CD4-positive, alpha-beta T cell treated with Interleukin-21 for 1 hour (primary cell): ENCODE measurements around the gene PHAX.
"Not testable (repeated sequence)": the region's sequence is repeated elsewhere in the genome, so short reads cannot be mapped to it uniquely, and the experiment has no call there.

Experiments used
- DNase-seq: peaks from one replicate; pipeline ENCODE4 v3.0.0-alpha.2; 2020

The PHAX gene

DNA sequence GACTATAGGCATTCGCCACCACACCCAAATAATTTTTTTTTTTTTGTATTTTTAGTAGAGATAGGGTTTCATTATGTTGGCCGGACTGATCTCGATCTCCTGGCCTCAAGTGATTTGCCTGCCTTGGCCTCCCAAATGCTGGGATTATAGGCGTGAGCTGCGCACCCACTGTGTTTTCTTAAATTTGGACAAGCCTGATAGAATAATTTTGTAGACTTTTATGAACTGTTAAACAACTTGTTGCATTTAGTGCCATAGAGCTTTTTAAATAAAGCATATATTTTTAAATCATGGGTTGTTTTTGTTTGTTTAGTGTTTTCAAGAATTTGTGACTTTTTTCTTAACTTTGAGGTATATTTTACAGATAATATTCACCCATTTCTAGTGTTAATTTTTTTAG is 4.8 kb downstream of the PHAX start:
- no peak for DNase-seq

DNA sequence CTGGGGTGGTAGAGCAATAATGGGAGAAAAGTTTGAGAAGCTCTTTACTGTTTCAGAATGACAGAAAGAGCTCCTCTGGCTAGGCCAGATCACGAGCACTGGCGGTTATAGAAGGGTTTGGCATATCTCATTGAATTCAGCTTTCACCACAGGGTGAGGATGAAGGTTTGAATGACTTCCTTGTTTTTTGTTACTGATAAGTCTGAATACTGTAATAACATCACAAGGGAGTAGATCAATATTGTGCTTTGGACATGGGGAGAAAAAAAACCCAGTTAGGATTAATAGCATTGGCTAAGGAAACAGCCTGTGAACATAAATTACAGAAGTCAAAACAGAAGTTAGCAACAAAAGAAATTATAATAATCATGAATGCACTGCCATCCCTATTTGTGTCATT is 9.4 kb downstream of the PHAX start:
- no peak for DNase-seq

DNA sequence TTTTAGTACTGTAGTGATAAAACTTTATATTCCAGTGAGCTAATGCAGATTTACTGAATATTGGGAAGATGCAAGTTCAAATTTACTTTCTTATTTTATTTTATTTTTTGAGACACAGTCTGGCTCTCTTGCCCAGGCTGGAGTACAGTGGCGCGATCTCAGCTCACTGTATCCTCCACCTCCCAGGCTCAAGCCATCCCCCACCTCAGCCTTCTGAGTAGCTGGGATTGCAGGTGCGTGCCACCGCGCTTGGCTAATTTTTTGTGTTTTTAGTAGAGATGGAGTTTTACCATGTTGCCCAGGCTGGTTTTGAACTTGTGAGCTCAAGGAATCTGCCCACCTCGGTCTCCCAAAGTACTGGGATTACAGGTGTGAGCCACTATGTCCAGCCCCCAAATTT is 9.9 kb downstream of the PHAX start:
- no peak for DNase-seq

DNA sequence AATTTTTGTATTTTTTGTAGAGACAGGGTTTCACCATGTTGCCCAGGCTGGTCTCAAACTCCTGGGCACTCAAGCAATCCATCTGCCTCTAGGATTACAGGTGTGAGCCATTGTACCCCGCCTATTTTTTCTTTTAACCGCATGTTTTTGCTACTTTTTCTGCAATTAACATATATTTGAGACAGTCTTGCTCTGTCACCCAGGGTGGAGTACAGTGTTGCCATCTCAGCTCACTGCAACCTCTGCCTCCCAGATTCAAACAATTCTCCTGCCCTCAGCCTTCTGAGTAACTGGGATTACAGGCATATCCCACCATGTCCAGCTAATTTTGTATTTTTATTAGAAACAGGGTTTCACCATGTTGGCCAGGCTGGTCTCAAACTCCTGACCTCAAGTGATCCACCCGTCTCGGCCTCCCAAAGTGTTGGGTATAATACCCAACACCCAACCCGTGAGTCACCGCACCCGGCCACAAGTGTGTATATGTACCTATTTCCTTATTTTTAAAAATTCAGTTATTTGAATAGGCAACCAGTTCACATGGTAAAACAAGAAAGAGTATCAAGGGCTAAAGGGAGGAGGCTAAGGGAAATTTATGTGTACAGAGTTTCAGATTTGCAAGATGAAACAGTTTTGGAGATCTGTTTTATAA is 13.3 kb downstream of the PHAX start:
- DNase-seq, result no peak

DNA sequence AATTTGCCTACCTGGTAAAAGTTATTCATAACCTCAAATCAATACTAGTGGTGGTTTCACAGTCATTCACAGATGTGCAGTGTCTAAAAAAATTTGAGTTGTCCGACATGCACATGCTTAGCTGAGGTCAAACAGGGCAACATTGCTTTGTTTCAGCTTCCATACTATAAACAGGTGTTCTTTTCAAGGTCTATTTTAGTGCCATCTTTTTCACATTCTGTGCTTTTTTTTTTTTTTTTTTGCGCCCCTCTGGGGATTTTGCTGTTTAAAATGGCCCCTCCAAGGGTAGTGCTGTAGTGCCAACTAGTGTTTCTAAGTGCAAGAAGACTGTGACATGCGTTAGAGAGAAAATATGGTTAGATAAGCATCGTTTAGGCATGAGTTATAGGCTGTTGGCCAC is 14.5 kb downstream of the PHAX start:
- DNase-seq, result no peak

DNA sequence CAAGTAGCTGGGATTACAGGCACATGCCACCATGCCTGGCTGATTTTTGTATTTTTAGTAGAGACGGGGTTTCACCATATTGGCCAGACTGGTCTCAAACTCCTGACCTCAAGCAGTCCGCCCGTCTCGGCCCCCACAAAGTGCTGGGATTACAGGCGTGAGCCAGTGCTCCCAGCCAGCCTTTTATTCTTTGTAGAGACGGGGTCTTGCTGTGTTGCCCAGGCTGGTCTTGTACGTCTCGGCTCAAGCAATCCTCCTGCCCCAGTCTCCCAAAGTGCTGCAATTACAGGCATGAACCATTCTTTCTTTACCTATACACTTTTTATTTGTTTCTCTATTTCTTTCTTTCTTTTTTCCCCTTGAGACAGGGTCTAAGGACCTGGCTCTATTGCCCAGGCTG is 16.9 kb downstream of the PHAX start:
- DNase-seq, result not testable (repeated sequence)

DNA sequence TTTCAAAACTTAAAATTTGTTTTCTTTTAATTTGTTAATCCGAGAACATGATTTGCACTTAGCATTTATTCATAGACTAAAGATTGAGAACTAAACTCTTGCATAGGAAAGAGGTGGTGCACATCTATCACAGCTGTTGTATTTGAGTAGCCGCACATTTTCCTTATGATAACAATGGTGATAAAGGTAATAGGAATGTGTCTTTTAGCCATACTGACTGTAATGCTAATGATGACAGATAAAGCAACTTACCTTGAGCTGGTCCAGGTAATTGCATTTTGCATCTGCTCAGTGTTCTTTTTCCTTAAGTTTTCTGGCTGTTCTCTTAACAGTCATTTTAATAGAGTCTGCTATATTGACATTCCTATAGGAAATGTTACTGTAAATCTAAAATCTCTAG is 19.0 kb downstream of the PHAX start:
- no peak for DNase-seq

DNA sequence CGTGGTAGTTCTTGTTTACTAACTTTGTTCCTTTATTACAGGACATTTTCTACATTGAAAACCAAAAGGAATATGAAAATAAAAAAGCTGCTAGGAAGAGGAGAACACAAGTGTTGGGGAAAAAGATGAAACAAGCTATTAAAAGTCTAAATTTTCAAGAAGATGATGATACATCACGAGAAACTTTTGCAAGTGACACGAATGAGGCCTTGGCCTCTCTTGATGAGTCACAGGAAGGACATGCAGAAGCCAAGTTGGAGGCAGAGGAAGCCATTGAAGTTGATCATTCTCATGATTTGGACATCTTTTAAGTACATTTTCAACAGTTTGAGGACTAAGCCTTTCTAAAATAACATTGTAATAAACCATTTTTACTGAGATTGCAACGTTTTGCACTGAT is 23.8 kb downstream of the PHAX start:
- DNase-seq, result no peak

DNA sequence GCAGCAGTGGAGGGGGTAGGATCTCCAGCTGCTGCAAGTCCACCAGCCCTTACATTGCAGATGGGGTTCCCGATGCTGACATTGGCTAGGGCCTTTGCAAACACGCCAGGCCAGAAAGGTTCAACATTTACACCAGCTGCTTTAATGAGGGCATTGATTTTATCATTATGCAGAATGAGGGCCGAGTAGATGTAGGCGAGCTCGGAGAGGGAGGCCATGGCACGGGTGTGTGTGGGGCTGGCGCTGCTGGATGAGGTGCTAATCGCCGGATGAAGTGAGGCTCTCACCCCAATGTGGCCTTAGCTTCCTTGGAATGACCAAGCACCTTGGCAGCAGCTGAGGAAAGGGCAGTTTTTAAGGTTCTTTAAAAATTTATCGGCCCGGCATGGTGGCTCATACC is 27.4 kb downstream of the PHAX start:
- DNase-seq, result no peak

DNA sequence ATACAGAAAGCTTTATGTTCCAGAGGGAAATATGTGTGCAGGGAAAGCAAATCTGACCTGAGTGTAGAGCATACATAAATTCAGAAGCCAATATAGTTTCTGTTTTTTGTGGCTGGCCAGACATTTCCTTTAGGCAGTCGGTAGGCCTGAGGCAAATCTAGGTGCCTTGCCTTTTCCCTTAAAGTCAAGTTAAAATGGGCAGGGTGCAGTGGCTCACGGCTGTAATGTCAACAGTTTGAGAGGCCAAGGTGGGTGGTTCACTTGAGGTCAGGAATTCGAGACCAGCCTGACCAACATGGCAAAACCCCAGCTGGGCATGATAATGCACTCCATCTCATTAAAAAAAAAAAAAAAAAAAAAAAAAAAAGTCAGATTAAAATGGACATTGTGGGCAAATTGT is 31.2 kb downstream of the PHAX start:
- DNase-seq, result no peak

DNA sequence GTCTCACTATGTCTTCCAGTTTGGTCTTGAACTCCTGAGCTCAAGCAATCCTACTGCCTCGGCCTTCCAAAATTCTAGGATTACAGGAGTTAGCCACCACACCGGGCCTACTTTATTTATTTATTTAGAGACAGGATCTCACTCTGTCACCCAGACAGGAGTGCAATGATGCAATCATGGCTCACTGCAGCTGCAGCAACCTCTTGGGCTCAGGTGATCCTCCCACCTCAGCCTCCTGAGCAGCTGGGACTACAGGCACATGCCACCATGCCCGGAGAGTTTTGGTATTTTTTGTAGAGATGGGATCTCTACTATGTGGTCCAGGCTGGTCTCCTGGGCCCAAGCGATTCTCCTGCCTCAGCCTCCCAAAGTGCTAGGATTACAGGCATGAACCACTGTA is 32.8 kb downstream of the PHAX start:
- no peak for DNase-seq

DNA sequence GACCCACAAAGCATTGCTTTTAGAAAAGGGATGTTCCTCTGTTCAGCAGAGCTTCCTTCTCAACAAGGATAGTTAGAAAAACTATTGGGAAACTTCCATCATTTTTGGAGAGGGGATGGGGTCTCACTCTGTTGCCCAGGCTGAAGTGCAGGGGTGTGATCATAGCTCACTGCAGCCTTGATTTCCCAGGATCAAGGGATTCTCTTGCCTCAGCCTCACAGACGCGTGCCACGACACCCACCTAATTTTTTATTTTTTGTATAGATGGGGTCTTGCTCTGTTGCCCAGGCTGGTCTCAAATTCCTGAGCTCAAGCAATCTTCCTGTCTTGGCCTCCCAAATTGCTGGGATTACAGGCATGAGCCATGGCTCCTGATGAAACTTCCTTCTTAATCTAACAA is 34.8 kb downstream of the PHAX start:
- no peak for DNase-seq

DNA sequence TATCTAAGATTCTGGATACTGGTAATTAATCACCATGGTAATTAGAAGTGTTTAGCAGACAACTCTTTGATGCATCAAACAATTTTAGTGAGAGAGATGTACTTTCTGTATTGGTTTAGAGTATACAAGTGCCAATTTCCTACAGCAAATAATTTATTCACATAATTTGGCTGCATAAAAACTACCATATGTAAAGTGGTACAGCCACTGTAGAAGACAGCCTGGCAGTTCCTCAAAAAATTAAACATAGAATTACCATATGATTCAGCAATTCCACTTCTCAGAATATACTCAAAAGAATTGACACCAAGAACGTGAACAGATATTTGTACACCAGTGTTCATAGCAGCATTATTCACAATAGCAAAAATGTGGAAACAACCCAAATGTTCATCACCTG is 36.2 kb downstream of the PHAX start:
- no peak for DNase-seq

DNA sequence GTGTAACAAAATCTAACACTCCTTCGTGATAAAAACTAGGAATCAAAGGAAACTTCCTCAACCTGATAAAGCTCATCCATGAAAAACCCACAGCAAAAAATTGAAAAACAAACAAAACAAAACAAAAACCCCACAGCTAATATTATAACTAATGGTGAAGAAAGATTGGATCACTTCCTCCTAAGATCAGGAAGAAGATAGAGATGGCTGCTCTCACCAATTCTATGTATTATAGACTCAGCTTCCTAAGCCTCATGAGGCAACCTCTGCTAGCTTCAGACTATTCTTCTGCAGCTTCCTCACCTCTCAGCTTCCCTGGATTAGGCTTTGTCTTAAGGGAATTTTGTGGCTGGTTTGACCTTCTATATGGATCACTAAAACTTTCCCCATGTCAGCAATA is 40.1 kb downstream of the PHAX start:
- no peak for DNase-seq

DNA sequence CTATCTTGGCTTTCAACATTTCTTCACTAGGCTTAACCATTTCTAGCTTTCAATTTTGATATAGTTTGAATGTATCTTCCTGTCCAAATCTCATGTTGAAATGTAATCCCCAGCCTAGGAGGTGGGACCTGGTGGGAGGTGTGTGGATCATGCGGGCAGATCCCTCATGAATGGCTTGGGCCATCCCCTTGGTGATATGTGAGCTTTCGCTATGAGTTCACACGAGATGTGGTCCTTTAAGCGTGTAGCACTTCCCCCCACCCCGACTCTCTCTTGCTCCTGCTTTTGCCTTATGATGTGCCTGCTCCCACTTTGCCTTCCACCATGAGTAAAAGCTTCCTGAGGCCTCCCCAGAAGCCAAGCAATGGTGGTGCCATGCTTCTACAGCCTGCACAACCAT is 40.6 kb downstream of the PHAX start:
- no peak for DNase-seq

DNA sequence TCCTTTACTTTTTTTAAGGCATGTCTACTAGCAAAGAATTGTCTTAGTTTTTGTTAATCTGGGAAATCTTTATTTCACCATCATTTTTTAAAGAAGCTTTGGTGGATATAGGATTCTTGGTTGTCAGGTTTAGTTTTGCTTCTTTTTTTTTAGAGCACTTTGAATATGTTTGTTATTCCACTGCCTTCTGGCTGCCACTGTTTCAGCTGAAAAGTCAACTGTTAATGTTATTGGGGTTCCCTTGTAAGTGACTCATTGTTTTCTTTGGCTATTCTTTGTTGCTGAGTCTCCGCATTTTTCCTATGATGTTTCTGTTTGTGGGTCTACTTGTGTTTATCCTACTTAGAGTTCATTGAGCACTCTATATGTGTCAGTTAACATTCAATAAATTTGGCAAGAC is 44.4 kb downstream of the PHAX start:
- DNase-seq, result no peak

DNA sequence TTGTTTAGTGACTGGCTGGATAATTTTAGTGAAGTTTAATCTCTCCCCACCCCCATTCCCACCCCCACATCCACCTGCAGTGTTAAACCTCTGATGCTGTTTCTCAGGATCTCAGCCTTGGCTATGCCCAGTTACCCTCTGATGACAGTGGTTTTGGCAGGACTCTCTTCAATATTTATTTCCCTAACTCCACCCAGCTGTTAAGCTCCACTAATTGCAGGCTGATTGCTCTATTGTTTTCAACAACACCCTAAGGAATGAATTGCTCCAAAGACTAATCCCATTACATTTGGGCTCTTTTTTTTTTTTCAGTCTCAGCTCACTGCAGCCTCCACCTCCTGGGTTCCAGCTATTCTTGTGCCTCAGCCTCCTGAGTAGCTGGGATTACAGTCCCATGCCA is 46.3 kb downstream of the PHAX start:
- no peak for DNase-seq

DNA sequence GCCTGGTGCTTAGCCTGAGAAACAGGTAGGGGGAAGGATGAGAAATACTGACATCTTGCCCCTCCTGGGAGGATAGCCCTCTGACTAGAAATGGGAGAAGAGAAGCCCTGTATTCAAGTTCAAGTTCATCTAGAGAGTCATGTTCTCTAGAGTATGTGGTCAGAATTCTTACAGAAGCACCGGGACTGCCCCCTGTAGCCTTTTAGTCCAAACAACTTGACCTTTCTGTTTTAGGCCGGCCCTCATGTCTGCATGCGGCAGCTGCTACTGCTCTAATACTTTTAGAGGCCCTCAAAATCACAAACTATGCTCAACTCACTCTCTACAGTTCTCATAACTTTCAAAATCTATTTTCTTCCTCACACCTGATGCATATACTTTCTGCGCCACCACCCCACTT is 47.7 kb downstream of the PHAX start:
- no peak for DNase-seq

DNA sequence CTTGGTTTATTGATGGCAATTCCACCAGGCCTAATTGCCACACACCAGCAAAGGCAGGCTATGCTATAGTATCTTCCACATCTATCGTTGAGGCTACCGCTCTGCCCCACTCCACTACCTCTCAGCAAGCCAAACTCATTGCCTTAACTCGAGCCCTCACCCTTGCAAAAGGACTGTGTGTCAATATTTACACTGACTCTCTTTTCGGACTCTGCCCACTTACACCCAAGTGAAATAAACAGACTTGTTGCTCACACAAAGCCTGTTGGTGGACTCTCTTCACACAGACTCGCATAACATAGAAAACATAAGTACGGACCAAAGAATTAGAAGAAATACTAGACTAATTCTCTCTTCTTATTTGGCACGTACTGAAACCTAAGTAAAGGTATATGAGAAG is 48.3 kb downstream of the PHAX start:
- not testable (repeated sequence) for DNase-seq

DNA sequence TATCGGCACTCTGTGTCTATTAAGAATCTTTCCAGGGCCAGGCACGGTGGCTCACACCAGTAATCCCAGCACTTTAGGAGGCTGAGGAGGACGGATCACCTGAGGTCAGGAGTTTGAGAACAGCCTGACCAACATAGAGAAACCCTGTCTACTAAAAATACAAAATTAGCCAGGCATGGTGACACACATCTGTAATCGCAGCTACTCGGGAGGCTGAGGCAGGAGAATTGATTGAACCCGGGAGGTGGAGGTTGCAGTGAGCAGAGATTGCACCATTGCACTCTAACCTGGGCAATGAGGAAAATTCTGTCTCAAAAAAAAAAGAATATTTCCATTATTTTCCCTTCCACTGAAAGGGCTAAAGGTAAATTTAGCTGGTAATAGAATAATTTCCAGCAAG is 49.0 kb downstream of the PHAX start:
- DNase-seq, result not testable (repeated sequence)

DNA sequence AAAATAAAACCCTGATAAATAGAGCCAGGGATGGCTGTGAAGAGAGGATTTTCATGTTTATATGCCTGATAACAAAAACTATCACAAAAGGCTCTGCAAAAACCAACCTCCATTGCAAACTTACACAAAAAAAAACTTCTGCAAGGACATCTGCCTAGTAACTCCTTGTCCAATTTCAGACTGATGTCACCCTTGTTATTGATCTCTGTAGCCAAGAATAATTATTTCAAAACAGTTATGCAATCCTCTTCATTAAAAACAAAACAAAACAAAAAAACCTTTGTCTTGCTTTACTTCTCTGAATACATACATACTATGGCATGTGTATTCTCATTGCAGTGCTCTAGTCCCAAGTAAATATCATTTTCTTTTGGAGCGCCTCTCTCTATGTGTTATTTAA is 49.7 kb downstream of the PHAX start:
- DNase-seq, result no peak

DNA sequence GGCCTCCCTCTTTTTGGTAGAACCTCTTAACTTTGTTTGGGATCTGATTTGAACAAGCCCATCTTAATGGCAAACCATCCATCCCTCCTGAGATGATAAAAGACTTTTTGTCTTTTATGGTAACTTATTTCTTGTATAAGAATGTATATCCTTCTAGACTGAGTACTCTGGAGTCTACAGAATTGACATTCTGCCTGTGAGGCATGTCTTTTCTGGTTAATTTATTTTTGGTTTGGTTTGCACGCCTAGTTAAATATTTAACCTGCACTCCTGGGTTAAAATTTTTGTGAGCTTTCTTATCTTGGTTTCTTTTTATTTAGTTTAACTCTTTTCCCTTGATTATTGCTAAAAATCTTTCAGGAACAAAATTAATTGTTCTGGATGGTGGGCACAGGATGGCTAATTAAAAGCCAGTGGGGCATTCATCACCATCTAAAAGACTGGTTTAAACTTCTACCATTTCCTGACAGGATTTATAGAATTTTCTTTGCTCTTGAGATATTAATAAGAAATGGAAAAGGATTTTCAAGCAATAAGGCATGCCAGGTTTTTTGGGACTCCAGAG is 50.3 kb downstream of the PHAX start:
- no peak for DNase-seq

DNA sequence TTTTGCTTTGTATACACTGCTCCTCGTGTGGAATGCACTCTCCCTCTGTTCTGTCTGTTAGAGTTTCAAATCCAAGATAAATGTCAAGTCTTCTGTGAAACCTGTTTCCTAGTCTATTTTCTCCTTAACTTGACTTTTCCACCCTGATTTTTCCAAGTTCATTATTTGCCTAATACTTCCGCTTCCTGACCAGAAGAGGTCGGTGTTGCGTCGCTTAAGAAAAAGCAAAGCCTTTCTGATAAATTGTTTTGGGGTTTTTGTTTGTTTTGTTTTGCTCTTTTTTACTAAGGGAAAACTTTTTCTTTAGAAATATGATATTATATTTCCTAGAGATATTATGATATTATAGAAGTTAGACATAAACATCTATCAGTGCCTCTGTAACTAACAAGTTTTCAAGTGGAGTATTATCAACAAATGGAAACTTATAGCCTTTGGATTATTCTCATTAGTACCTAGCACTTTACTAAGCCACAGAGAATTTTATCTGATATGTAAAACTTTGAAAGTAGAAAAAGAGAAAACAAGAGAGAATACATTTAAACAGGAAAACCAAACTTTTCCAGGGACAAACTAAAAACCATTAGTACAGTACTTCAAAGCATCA is 55.8 kb downstream of the PHAX start:
- DNase-seq, result peak; percentile 32

DNA sequence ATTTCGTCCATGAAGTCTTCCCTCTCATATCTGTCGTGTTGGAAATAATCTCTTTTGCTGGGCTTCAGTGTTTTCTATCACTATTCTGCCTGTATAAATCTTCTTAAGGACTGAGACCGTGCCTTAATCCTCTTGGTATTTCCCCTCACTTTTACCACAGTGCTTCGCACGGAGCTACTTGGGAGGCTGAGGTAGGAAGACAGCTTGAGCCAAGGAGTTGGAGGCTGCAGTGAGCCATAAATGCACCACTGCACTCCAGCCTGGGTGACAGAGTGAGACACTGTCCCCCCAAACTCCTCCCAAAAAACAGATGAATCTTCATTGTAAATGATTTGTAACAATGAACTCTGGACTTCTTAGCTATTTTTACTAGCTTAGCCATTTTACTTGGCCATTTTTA is 57.8 kb downstream of the PHAX start:
- DNase-seq, result no peak
